HG02678 (cell line): Measurements from ENCODE around the gene GRXCR1.

Experiments used
- ATAC-seq: cut with Tn5 transposase; IDR thresholded peaks from one replicate; pipeline ENCODE4 v1.9.1; 2021; ENCODE audit warnings: mild to moderate bottlenecking, moderate library complexity; ENCODE audit not compliant: unreplicated experiment

GRXCR1 gene

GRCh38 chr4:42925921-42926320 is 33.4 kb downstream of the GRXCR1 start:
- ATAC-seq = no peak

DNA sequence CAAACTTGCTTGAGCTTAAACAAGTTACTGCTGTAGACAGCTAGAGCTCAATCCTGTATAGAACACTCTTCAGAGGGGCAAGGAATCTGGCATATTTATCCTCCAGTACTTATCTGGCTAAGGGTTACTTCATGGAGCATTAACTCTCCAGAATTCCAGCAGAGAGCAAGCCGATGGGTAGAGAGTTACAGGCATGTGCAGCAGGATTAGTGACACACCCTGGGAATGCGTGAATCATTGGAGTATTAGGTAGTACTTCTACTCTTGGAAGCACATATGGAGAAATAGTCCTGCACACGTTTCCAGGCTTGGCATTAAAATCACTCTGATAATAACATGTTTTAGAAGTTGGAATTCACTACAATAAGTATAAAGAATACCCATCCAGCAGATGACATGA is 35.4 kb downstream of the GRXCR1 start:
- no peak for ATAC-seq

GRCh38 chr4:42928582-42928981 is 36.1 kb downstream of the GRXCR1 start:
- ATAC-seq = no peak

GRCh38 chr4:42942216-42942615 is 49.7 kb downstream of the GRXCR1 start:
- ATAC-seq = no peak

DNA sequence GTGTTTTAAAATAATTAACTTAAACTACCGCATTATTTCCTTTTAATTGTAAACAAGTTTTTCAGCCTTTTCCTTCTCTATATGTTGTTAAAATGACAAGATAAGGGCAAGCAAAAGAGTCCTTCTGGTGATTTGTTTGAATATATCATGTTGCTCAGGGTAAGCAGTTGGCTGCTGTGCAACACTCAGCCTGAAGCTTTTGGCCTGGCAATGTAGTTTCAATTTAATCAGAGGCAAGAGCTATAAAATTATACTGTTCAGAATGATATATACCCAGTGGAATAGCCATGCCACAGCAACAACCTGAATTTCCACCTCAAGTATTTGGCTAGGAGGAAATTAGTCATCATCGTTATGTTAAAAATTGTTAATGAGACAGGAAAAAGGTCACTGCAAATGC is 53.4 kb downstream of the GRXCR1 start:
- no peak for ATAC-seq

- no peak for ATAC-seq
Observed at GRCh38 chr4:42953321-42953720, 60.8 kb downstream of the GRXCR1 start.

GRCh38 chr4:42954963-42955669 is 62.6 kb downstream of the GRXCR1 start:
- no peak for ATAC-seq

- ATAC-seq = no peak
Observed at GRCh38 chr4:42955746-42956505, 63.4 kb downstream of the GRXCR1 start.

DNA sequence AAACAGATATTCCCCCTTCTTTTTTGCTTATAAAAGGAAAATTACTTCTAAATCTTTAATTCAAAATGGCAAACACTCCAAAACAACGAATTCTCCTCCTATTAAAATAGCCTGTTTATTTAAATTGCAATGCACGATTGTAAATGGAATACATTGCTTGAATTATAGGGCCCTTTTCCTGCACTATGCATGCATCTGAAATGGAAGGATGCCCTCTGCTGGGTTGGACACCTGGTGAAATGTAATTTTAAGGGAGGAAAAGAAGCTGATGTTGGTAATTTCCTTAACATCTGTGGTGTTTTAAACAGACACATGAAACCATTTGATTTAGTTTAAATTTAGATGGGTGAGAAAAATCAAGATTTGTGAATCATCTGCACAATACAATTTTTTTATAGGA is 72.8 kb downstream of the GRXCR1 start:
- ATAC-seq = no peak

- no peak for ATAC-seq
Observed at GRCh38 chr4:42985976-42986375, 93.5 kb downstream of the GRXCR1 start.

GRCh38 chr4:42995343-42995944 is 102.9 kb downstream of the GRXCR1 start:
- peak; percentile 87 for ATAC-seq

- no peak for ATAC-seq
Observed at GRCh38 chr4:43008793-43009192, 116.3 kb downstream of the GRXCR1 start.

DNA sequence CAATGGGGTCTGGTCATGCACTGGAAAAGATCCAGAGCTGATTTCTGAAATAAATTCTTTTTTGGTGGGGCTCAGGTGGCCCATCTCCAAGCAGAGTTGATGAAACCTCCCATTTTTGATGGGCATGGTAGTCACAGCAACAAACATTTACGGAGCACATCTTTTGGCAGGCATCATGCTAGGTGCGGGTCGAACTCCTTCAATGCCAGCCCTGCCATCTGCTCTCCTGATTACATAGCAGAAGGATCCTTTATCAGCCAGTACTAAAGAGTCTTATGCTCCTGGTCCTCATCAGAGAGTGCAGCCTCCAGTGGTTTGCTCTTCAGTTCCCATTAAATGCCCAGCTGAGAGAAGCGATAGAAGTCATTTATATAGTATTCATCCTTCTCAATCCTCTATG is 121.7 kb downstream of the GRXCR1 start:
- ATAC-seq = no peak

DNA sequence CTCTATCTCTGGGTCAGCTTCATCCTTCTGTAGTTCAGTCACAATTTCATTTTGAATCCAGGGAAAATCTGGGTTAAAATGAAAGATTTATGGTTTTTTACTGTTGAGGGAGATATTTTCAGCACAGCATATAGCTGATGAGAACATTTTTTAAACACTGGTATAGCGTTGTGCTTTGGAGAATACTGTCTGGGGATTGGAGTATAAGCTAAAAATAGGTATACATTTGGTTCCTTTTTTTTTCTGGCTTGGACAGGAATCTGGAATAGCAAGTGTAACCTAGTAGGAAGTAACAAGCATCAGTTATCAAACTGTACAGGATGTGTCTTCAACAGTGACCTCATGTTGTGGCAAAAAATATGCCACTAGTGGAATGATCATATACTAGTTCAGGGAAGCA is 149.1 kb downstream of the GRXCR1 start:
- ATAC-seq = no peak

DNA sequence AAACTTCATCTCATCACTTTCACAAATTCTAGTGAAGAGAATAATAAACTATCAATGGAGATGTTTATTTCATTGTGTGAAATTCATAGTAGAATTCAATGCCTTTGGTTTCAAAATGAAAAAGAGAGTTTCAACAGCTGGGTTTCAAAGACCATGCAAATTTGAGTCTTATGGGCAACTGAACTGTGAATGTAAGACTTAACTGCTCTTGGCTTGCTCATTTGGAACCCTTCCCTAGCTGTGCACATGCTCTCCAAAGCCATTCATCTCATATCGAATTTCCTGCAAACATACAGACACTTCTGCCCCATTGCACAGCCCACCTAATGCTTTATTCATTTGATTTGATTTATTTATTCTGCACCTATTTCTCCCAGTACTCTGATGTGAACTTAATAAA is 154.5 kb downstream of the GRXCR1 start:
- ATAC-seq = no peak

DNA sequence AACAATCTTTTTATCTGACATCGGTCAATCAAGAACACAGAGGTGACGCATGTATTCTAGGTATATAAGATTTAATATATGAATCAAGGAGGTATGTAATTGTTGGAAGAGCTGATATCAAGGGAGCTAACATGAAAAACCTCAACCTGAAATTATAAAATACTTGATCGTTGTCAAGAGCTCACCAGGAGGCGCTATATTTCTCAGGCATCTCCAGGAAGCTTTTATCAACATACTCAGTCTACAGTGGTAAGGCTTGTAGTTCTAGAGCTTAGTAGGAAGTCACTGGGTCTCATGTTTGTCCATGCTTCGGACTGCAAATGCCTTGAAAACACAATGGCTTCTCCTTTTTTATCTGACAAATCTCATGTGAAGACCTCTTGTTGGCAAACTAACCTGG is 156.1 kb downstream of the GRXCR1 start:
- ATAC-seq = no peak

DNA sequence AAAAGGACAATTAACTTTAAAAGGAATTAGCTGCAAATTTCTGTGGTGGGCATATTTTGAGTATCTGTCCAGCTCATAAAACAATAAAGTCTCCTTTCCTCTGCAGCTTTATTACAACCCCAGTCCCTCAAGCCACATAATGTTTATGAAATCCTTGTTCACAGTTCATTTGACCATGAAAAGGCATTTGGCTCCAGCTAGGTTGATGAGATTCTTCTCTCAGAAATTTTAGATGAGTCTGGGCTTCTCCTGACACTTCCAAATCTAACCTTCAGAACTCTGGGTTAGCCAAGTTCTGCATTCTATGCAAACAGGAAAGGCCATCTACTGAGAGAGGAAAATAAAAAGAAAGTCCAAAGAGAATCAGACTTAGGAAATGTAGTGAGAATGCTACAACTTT is 156.8 kb downstream of the GRXCR1 start:
- no peak for ATAC-seq

- ATAC-seq = no peak
Observed at GRCh38 chr4:43066415-43066814, 173.9 kb downstream of the GRXCR1 start.

DNA sequence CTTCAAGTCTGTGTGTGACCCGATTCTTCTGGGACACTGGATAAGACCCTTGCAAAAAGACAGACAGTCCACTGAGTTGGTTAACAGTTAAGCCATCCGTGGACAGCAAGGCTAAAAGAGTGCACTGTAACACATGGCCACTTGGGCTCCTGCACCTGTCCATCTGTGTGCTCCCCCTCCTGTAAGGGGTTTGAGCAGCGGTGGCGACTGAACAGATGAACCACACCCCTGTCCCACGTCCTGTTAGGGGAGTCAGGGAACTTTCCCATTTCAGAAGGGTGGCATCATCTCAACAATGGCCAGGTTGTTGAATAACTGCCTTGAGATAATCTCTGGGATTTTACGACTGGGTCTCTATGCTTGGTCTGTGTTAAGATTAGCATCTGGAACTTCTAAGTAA is 178.6 kb downstream of the GRXCR1 start:
- ATAC-seq = no peak
